ENCODE results near the gene DNHD1.

DNHD1 gene

GRCh38 chr11:6596239-6596877 is 99.3 kb downstream of the DNHD1 start:
- DNase-seq, result no peak

- no peak for DNase-seq
Measured at GRCh38 chr11:6598555-6598954, 101.5 kb downstream of the DNHD1 start.

GRCh38 chr11:6599449-6599848 is 102.4 kb downstream of the DNHD1 start:
- no peak for DNase-seq

GRCh38 chr11:6599881-6600390 is 102.9 kb downstream of the DNHD1 start:
- DNase-seq, result no peak

- DNase-seq, result no peak
Measured at GRCh38 chr11:6601041-6601461, 104.0 kb downstream of the DNHD1 start.

GRCh38 chr11:6602096-6602940 is 105.2 kb downstream of the DNHD1 start:
- DNase-seq, result no peak

GRCh38 chr11:6603287-6604080 is 106.4 kb downstream of the DNHD1 start, which contains the start of the genes ILK and RRP8:
Gene ILK (plus strand): TSS chr11:6603774. CDS start chr11:6604272, 498 bp downstream.
Gene RRP8 (minus strand): TSS chr11:6603616. CDS start chr11:6603502, 114 bp downstream.
- DNase-seq, result peak; percentile 88

GRCh38 chr11:6604081-6604626 is 107.1 kb downstream of the DNHD1 start:
- peak; percentile 61 for DNase-seq

GRCh38 chr11:6604790-6605189 is 107.7 kb downstream of the DNHD1 start:
- no peak for DNase-seq

GRCh38 chr11:6606471-6607189 is 109.5 kb downstream of the DNHD1 start:
- peak; percentile 73 for DNase-seq

- DNase-seq, result no peak
Measured at GRCh38 chr11:6607190-6607795, 110.2 kb downstream of the DNHD1 start.

GRCh38 chr11:6608011-6608410 is 110.9 kb downstream of the DNHD1 start:
- DNase-seq, result no peak

- no peak for DNase-seq
Measured at GRCh38 chr11:6608726-6609501, 111.8 kb downstream of the DNHD1 start.

GRCh38 chr11:6609502-6610015 is 112.5 kb downstream of the DNHD1 start:
- DNase-seq, result no peak

GRCh38 chr11:6610591-6610990 is 113.5 kb downstream of the DNHD1 start:
- DNase-seq, result no peak

- DNase-seq, result no peak
Measured at GRCh38 chr11:6611092-6611962, 114.2 kb downstream of the DNHD1 start.

GRCh38 chr11:6611963-6612212 is 114.8 kb downstream of the DNHD1 start:
- DNase-seq, result no peak

GRCh38 chr11:6612213-6613041 is 115.3 kb downstream of the DNHD1 start, which contains the start of gene TAF10:
Gene TAF10 (minus strand): TSS chr11:6612216. CDS start chr11:6612189, 27 bp downstream.
- peak; percentile 96 for DNase-seq

- no peak for DNase-seq
Measured at GRCh38 chr11:6613496-6613895, 116.4 kb downstream of the DNHD1 start.
